HepG2 (cell line): ENCODE data around the gene EIF3B. TPM values are rescaled to one million over a fixed set of nuclear protein-coding genes. Genes with fewer than 3 reads are reported as not detected.

Experiments
- ATAC-seq: fragments of 200-7000 bp; cut with Tn5 transposase; 3 replicates; pipeline ENCODE4 v1.9.1; 2020; ENCODE audit warnings: mild to moderate bottlenecking, moderate library complexity
- BruUV-seq: library from RNA; stranded (reverse); fragments of 400-500 nt; replicated peaks from 2 replicates; lab custom pipeline; 2021; lab: Mats Ljungman, UMichigan
- CTCF ChIA-PET: fragments of 300-600 bp; formaldehyde crosslinking; extraction: SDS; loops from one replicate; lab custom pipeline; 2021; ENCODE audit warnings: low total read pairs, inconsistent platforms, low intra/inter-chr PET ratio; lab: Yijun Ruan, JAX
- POLR2A ChIA-PET: fragments of 350-600 bp; sonication (Branson Sonifier 250); formaldehyde crosslinking; loops from one replicate; lab custom pipeline; 2020; ENCODE audit warnings: antibody characterized with exemption, inconsistent platforms; lab: Yijun Ruan, JAX
- DNase-seq: peaks from one replicate; pipeline ENCODE4 v3.0.0-alpha.2; 2015; ENCODE audit warnings: low spot score
- FAIRE-seq: peaks from 3 replicates; lab custom pipeline; 2011; peaks lifted over from hg19 to GRCh38; lab: Jason Lieb, UNC
- H2AFZ ChIP-seq: one replicate; pipeline ENCODE4 v1.6.1; 2011; ENCODE audit warnings: low read length, inconsistent platforms
- H3K27ac ChIP-seq: fragments of 300-600 bp; 3 replicates; pipeline ENCODE4 v1.8.0; 2011; ENCODE audit warnings: mixed run types, mild to moderate bottlenecking, mixed read lengths, low read length, inconsistent platforms; ENCODE audit not compliant: insufficient read depth; ENCODE audit errors: extremely low read length
- H3K27me3 ChIP-seq, 2 experiments: fragments of 200-600 bp in 1 of 2; 2 replicates in 1 of 2; 3 replicates in 1 of 2; pipeline versions ENCODE4 v1.6.0 to v1.8.0; 2011; ENCODE audit warnings: low read length in 2 of 2, mild to moderate bottlenecking in 2 of 2, moderate library complexity in 2 of 2, inconsistent platforms in 1 of 2; ENCODE audit not compliant: insufficient read depth in 2 of 2, control insufficient read depth in 1 of 2
- H3K36me3 ChIP-seq, 2 experiments: fragments of 200-600 bp in 1 of 2; replicated peaks in 1 of 2; 2 replicates in 1 of 2; 3 replicates in 1 of 2; pipeline versions ENCODE4 v1.5.1 to v1.8.0; 2011; ENCODE audit warnings: low read length in 2 of 2, inconsistent platforms in 1 of 2; ENCODE audit not compliant: insufficient read depth in 2 of 2, control insufficient read depth in 1 of 2
- H3K4me1 ChIP-seq: 2 replicates; pipeline ENCODE4 v1.5.1; 2012; ENCODE audit warnings: low read length, inconsistent platforms; ENCODE audit not compliant: insufficient read depth
- H3K4me2 ChIP-seq: 2 replicates; pipeline ENCODE4 v1.6.0; 2011; ENCODE audit warnings: low read depth, low read length, inconsistent platforms
- H3K4me3 ChIP-seq, 3 experiments: fragments of 200-600 bp in 1 of 3; sonication (generic), shearing (Covaris generic) in 1 of 3; replicated peaks in 1 of 3; 2 replicates each; pipeline ENCODE4 v1.5.1; 2011 to 2016; ENCODE audit warnings: low read length in 3 of 3, inconsistent platforms in 2 of 3, low read depth in 2 of 3, mild to moderate bottlenecking in 2 of 3, control low read depth in 1 of 3, mixed read lengths in 1 of 3; ENCODE audit not compliant: insufficient read depth in 1 of 3
- H3K79me2 ChIP-seq: one replicate; pipeline ENCODE4 v1.6.1; 2011; ENCODE audit warnings: low read length, inconsistent platforms; ENCODE audit not compliant: insufficient read depth
- H3K9ac ChIP-seq: 2 replicates; pipeline ENCODE4 v1.6.0; 2011; ENCODE audit warnings: mild to moderate bottlenecking, low read depth, low read length, inconsistent platforms; ENCODE audit not compliant: insufficient read depth
- H3K9me3 ChIP-seq: 2 replicates; pipeline ENCODE4 v1.5.1; 2012; ENCODE audit warnings: mild to moderate bottlenecking, low read length
- H4K20me1 ChIP-seq: 2 replicates; pipeline ENCODE4 v1.6.0; 2011; ENCODE audit warnings: inconsistent platforms, mild to moderate bottlenecking, low read length, moderate library complexity; ENCODE audit not compliant: insufficient read depth
- CEBPB ChIP-seq: IDR thresholded peaks from 2 replicates; pipeline ENCODE4 v1.6.1; 2011; ENCODE audit warnings: low read depth, low read length, improper control_type of control experiment, borderline replicate concordance
- ELF3 ChIP-seq: IDR thresholded peaks from 2 replicates; pipeline ENCODE4 v1.6.1; 2016; ENCODE audit warnings: missing genetic modification reagents, missing compliant biosample characterization
- ONECUT2 ChIP-seq: sonication (generic); formaldehyde crosslinking; IDR thresholded peaks from 2 replicates; pipeline ENCODE4 v1.4.0; 2020; ENCODE audit warnings: missing genetic modification reagents
- POLR2A ChIP-seq, 2 experiments: IDR thresholded peaks; 2 replicates each; pipeline ENCODE4 v1.6.1; 2011; ENCODE audit warnings: low read depth in 2 of 2, low read length in 2 of 2, mild to moderate bottlenecking in 1 of 2, moderate library complexity in 1 of 2; ENCODE audit not compliant: insufficient read depth in 1 of 2
- ZBTB42 ChIP-seq: sonication (generic); formaldehyde crosslinking; IDR thresholded peaks from 2 replicates; pipeline ENCODE4 v1.5.0; 2020; ENCODE audit warnings: mild to moderate bottlenecking, missing genetic modification reagents
- ZC3H4 ChIP-seq: sonication (generic); formaldehyde crosslinking; IDR thresholded peaks from 2 replicates; pipeline ENCODE4 v1.4.0; 2020; ENCODE audit warnings: missing genetic modification reagents, borderline replicate concordance
- ZFP90 ChIP-seq: sonication (generic); formaldehyde crosslinking; IDR thresholded peaks from 2 replicates; pipeline ENCODE4 v1.8.0; 2022; ENCODE audit warnings: missing genetic modification reagents, mild to moderate bottlenecking, inconsistent platforms, borderline replicate concordance
- ZNF773 ChIP-seq: sonication (generic); formaldehyde crosslinking; IDR thresholded peaks from 2 replicates; pipeline ENCODE4 v1.4.0; 2020; ENCODE audit warnings: missing genetic modification reagents, borderline replicate concordance
- ZNF878 ChIP-seq: sonication (generic); formaldehyde crosslinking; IDR thresholded peaks from 2 replicates; pipeline ENCODE4 v1.8.1; 2023; ENCODE audit warnings: mild to moderate bottlenecking, missing genetic modification reagents, moderate library complexity
- WGBS: methylation state at CpG from one replicate; pipeline ENCODE4 v1.1.6; 2017; ENCODE audit warnings: low lambda C conversion rate; 5-methylcytosine and 5-hydroxymethylcytosine counted together
- in situ Hi-C: cut with HindIII; loops from 2 replicates; pipeline ENCODE4 v1.10.0; 2017; ENCODE audit warnings: low pct_unique_long_range_greater_than_20kb; ENCODE audit not compliant: extremely low pct_ligation_motif_present
- intact Hi-C: fragments of 100-400 bp; cut with micrococcal nuclease; formaldehyde crosslinking; loops from one replicate; pipeline ENCODE4 v1.10.0; 2022; ENCODE audit not compliant: unreplicated experiment
- polyA plus RNA-seq, 8 experiments: library from polyadenylated mRNA; depleted of rRNA in 3 of 8; stranded (reverse) in 7 of 8; unstranded in 1 of 8; fragments of >200 nt; fragmentation: Illumina TruSeq in 4 of 8; extraction: Trizol in 4 of 8; gene quantifications; 2 replicates each; pipeline versions ENCODE4 v1.2.1 to v1.2.3, GENCODE V29; 2011 to 2016; ENCODE audit warnings: low read depth in 4 of 8, missing spikeins in 1 of 8, mixed read lengths in 1 of 8; ENCODE audit not compliant: insufficient read depth in 1 of 8
- total RNA-seq, 5 experiments: library from RNA; depleted of rRNA; stranded (reverse); fragments of >200 nt; fragmentation: Illumina TruSeq; extraction: Trizol; gene quantifications; 2 replicates each; pipeline ENCODE4 v1.2.3, GENCODE V29; 2016; ENCODE audit warnings: low read depth in 1 of 5
- TF ChIP-seq, protein P1 (sequence below): sonication (generic); formaldehyde crosslinking; IDR thresholded peaks from 2 replicates; pipeline ENCODE4 v1.5.0; 2020; ENCODE audit warnings: mild to moderate bottlenecking, missing genetic modification reagents
- TF ChIP-seq, protein P2 (sequence below): sonication (generic); formaldehyde crosslinking; IDR thresholded peaks from 2 replicates; pipeline ENCODE4 v1.8.0; 2022; ENCODE audit warnings: missing genetic modification reagents, mild to moderate bottlenecking, moderate library complexity, borderline replicate concordance

EIF3B gene
- total and polyA plus RNA-seq, 2 of the 13 experiments (the other 11 are each of a cell fraction or from before 2014, with no cell fraction given) = 92.2 to 241 TPM

DNA sequence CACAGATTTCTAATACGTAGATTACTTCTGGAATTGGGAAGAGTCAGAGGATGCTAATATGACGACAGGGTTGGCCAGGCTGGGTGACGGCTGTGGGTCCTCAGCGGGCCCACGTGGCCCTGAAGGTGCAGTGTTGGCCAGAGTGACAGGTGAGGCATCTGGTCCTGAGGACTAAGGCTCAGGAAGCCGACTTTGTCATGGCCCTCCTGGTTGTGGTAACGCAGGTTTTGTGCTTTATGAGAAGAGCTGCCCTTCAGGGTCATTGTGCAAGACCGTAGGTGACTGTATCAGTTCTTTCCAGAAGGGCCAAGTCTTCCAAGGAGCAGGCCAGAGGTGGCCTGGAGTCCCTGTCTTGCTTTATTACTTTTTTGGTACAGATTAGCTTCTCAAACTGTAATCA, 2.5 kb downstream of the EIF3B start:
- ChIA-PET CTCF (no interaction called here), POLR2A (interaction anchor here (0.6 kb wide), 1 partner anchor 17 kb away, joined by 3 read pairs; no protein-coding TSS in a partner anchor)
- H3K79me2 ChIP-seq = peaks cover 78% of the 10 kb centered on the region
- H3K9ac ChIP-seq = no peak overlapping the region
- DNase-seq (no peak), ATAC-seq (no peak), FAIRE-seq (no peak)
- H2AFZ ChIP-seq = no peak overlapping the region
- no peaks in the 10 kb centered on the region; a peak in 1 of 5 replicates for H3K27me3 ChIP-seq
- peaks cover 12 to 43% of the 10 kb centered on the region in 2 experiments; a peak in 4 of 5 replicates for H3K36me3 ChIP-seq
- intact Hi-C loops = no loop called here
- H4K20me1 ChIP-seq = peaks cover 52% of the 10 kb centered on the region
- TF ChIP-seq POLR2A (IDR thresholded peaks at IDR 0.05; ENCODE audit: insufficient read depth in 1 of 2, low read depth in 2 of 2, low read length in 2 of 2) (0 out of 4 replicates have a peak, but pooled peaks of 1 of the 2 experiments have one; percentile 46), ZBTB42 (CRISPR knock-in tag) (no peak), ZNF878 (CRISPR knock-in tag) (no peak), CEBPB (peak; percentile 58), ZFP90 (CRISPR knock-in tag) (no peak)
- H3K4me1 ChIP-seq = peaks cover 58% of the 10 kb centered on the region
- H3K9me3 ChIP-seq = no peaks in the 10 kb centered on the region
- BruUV-seq = no TSS peak
- in situ Hi-C loops = no loop called here
- no peak overlapping the region for H3K27ac ChIP-seq
- peak overlapping the region in 2 of 3 experiments; percentile 96 to 97; a peak in 2 of 6 replicates for H3K4me3 ChIP-seq
- peak overlapping the region; percentile 80 for H3K4me2 ChIP-seq
- 85% methylated on average over 5 of the region's 8 CpGs for WGBS

DNA sequence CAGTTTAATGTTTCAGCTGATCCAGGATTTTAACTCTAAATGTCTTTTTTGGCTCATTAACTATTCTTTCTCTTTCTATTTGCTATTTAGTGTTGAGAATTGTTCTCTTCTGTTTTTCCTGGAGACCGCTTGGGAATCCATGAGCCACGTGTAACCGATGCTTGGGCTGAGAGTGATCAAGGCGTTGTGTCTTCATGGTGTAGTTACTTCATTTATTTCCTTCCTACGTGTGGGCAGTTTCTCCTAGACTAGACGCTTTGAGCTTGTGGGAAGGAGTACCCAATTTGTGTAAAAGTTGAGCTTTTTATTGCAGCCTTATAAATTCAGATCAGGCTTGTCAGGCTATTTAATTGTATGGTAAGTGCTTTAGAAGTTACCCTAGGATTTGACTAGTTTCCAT, 2.9 kb downstream of the EIF3B start:
- TF ChIP-seq, protein P1, sequence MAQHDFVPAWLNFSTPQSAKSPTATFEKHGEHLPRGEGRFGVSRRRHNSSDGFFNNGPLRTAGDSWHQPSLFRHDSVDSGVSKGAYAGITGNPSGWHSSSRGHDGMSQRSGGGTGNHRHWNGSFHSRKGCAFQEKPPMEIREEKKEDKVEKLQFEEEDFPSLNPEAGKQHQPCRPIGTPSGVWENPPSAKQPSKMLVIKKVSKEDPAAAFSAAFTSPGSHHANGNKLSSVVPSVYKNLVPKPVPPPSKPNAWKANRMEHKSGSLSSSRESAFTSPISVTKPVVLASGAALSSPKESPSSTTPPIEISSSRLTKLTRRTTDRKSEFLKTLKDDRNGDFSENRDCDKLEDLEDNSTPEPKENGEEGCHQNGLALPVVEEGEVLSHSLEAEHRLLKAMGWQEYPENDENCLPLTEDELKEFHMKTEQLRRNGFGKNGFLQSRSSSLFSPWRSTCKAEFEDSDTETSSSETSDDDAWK (CRISPR knock-in tag) = no peak
- TF ChIP-seq ZC3H4 (CRISPR knock-in tag) = no peak
- TF ChIP-seq, protein P2, sequence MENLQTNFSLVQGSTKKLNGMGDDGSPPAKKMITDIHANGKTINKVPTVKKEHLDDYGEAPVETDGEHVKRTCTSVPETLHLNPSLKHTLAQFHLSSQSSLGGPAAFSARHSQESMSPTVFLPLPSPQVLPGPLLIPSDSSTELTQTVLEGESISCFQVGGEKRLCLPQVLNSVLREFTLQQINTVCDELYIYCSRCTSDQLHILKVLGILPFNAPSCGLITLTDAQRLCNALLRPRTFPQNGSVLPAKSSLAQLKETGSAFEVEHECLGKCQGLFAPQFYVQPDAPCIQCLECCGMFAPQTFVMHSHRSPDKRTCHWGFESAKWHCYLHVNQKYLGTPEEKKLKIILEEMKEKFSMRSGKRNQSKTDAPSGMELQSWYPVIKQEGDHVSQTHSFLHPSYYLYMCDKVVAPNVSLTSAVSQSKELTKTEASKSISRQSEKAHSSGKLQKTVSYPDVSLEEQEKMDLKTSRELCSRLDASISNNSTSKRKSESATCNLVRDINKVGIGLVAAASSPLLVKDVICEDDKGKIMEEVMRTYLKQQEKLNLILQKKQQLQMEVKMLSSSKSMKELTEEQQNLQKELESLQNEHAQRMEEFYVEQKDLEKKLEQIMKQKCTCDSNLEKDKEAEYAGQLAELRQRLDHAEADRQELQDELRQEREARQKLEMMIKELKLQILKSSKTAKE (CRISPR knock-in tag) = no peak
- TF ChIP-seq ONECUT2 (CRISPR knock-in tag) = no peak
- no peak for TF ChIP-seq ELF3 (CRISPR knock-in tag)
- no peak for TF ChIP-seq ZNF773 (CRISPR knock-in tag)
- peak overlapping the region; percentile 80 for H3K4me2 ChIP-seq
- DNase-seq (no peak), FAIRE-seq (no peak), ATAC-seq (no peak)
- H2AFZ ChIP-seq = no peak overlapping the region
- BruUV-seq = no TSS peak
- no peak overlapping the region for H3K27ac ChIP-seq
- H3K4me3 ChIP-seq = no peak overlapping the region
- peaks cover 56% of the 10 kb centered on the region for H3K4me1 ChIP-seq
- in situ Hi-C loops (no loop called here), intact Hi-C loops (no loop called here)
- H3K9ac ChIP-seq = no peak overlapping the region
- peaks cover 16 to 47% of the 10 kb centered on the region in 2 experiments; a peak in 4 of 5 replicates for H3K36me3 ChIP-seq
- H4K20me1 ChIP-seq = peaks cover 52% of the 10 kb centered on the region
- ChIA-PET POLR2A (interaction anchor here (0.6 kb wide), 1 partner anchor 18 kb away, joined by 3 read pairs; no protein-coding TSS in a partner anchor), CTCF (no interaction called here)
- H3K27me3 ChIP-seq = no peaks in the 10 kb centered on the region; a peak in 1 of 5 replicates
- H3K9me3 ChIP-seq = no peaks in the 10 kb centered on the region
- H3K79me2 ChIP-seq = peaks cover 81% of the 10 kb centered on the region
- WGBS = 92% methylated on average over 6 of the region's 6 CpGs
